ENCODE data around the gene TAS2R7.

Gene TAS2R7

GRCh38 chr12:10829994-10830393 is 27.6 kb upstream of the TAS2R7 start:
- TF ChIP-seq CTCF (IDR thresholded peaks at IDR 0.05; ENCODE audit: control extremely low read depth, extremely low read depth, low read depth, missing control alignments): no peak
- ChIA-PET CTCF (no interaction called here), POLR2A (no interaction called here)
- DNase-seq (ENCODE audit: extremely low spot score): no peak

- ChIA-PET POLR2A (no interaction called here), CTCF (interaction anchor here (1.1 to 1.6 kb wide), 2 partner anchors 10 to 28 kb away, joined by 4 read pairs; no protein-coding TSS in a partner anchor)
- no peak for DNase-seq (ENCODE audit: extremely low spot score)
- TF ChIP-seq CTCF (IDR thresholded peaks at IDR 0.05; ENCODE audit: control extremely low read depth, extremely low read depth, low read depth, missing control alignments): no peak
Measured at GRCh38 chr12:10826258-10826657, 23.8 kb upstream of the TAS2R7 start, which contains the start of gene TAS2R10. Gene TAS2R10 (minus strand): TSS chr12:10826358. CDS start chr12:10826269, 89 bp downstream.

- DNase-seq (ENCODE audit: extremely low spot score): no peak
- CTCF ChIA-PET: interaction anchor here (1.6 kb wide), 1 partner anchor 29 kb away, joined by 4 read pairs; no protein-coding TSS in a partner anchor
- POLR2A ChIA-PET: no interaction called here
Measured at GRCh38 chr12:10824957-10825356, 22.5 kb upstream of the TAS2R7 start.

GRCh38 chr12:10811883-10812536 is 9.6 kb upstream of the TAS2R7 start:
- DNase-seq (ENCODE audit: extremely low spot score): no peak
- POLR2A ChIA-PET: no interaction called here
- CTCF ChIA-PET: no interaction called here

More at GRCh38 chr12:10824957-10825356, 22.5 kb upstream of the TAS2R7 start:
- TF ChIP-seq CTCF (IDR thresholded peaks at IDR 0.05; ENCODE audit: control extremely low read depth, extremely low read depth, low read depth, missing control alignments): no peak

GRCh38 chr12:10810068-10810467 is 7.6 kb upstream of the TAS2R7 start, which contains the start of gene TAS2R9:
Gene TAS2R9 (minus strand): TSS chr12:10810168. CDS start chr12:10810075, 93 bp downstream.
- CTCF ChIA-PET: interaction anchor here (1.6 kb wide), 1 partner anchor 18 kb away, joined by 4 read pairs; no protein-coding TSS in a partner anchor
- no peak for TF ChIP-seq CTCF (IDR thresholded peaks at IDR 0.05; ENCODE audit: control extremely low read depth, extremely low read depth, low read depth, missing control alignments)
- no peak for DNase-seq (ENCODE audit: extremely low spot score)
- POLR2A ChIA-PET: no interaction called here

More at GRCh38 chr12:10811883-10812536, 9.6 kb upstream of the TAS2R7 start:
- TF ChIP-seq CTCF (IDR thresholded peaks at IDR 0.05; ENCODE audit: control extremely low read depth, extremely low read depth, low read depth, missing control alignments): no peak

GRCh38 chr12:10807186-10807585 is 4.8 kb upstream of the TAS2R7 start, which contains the start of gene TAS2R8:
Gene TAS2R8 (minus strand): TSS chr12:10807286. CDS start chr12:10806980, 306 bp downstream.
- ChIA-PET CTCF (no interaction called here), POLR2A (no interaction called here)
- DNase-seq (ENCODE audit: extremely low spot score): no peak
- TF ChIP-seq CTCF (IDR thresholded peaks at IDR 0.05; ENCODE audit: control extremely low read depth, extremely low read depth, low read depth, missing control alignments): no peak
